ENCODE results near the gene CLRN1. TPM values are rescaled to one million over a fixed set of nuclear protein-coding genes. Genes with fewer than 3 reads are reported as not detected.

CLRN1 gene
- total RNA-seq, 1 experiment from 2014 or later, result not detected

GRCh38 chr3:150911771-150912170 is 60.8 kb downstream of the CLRN1 start (continued):
- TF ChIP-seq ZNF532 (CRISPR knock-in tag; IDR thresholded peaks at IDR 0.05; ENCODE audit: borderline replicate concordance), result no peak
- TF ChIP-seq AFF4 (CRISPR knock-in tag; IDR thresholded peaks at IDR 0.05; ENCODE audit: borderline replicate concordance), result no peak
- no peak for TF ChIP-seq MXD4 (CRISPR knock-in tag; IDR thresholded peaks at IDR 0.05; ENCODE audit: borderline replicate concordance)
- no peak for TF ChIP-seq ERG (CRISPR knock-in tag; IDR thresholded peaks at IDR 0.05)
- TF ChIP-seq CBFB (CRISPR knock-in tag; IDR thresholded peaks at IDR 0.05; ENCODE audit: low read depth), result no peak

- DNase-seq (ENCODE audit: low spot score) (no peak), ATAC-seq (no peak)
- no peak overlapping the region for H3K27ac Mint-ChIP-seq
- H3K36me3 Mint-ChIP-seq, result no peaks in the 10 kb centered on the region
- no peak overlapping the region for H3K4me3 Mint-ChIP-seq
- CTCF ChIA-PET, result no interaction called here
- POLR2A ChIA-PET, result no interaction called here
- H3K9me3 Mint-ChIP-seq, result no peaks in the 10 kb centered on the region
- H3K27me3 Mint-ChIP-seq (ENCODE audit: low read depth), result no peaks in the 10 kb centered on the region
- TF ChIP-seq NR3C1 (CRISPR knock-in tag; conservative IDR thresholded peaks at IDR 0.05; ENCODE audit: low read depth) (no peak), SMAD4 (CRISPR knock-in tag; IDR thresholded peaks at IDR 0.05) (no peak), HMGA2 (CRISPR knock-in tag; IDR thresholded peaks at IDR 0.05) (no peak), ZNF138 (CRISPR knock-in tag; conservative IDR thresholded peaks at IDR 0.05) (no peak), MAX (CRISPR knock-in tag; IDR thresholded peaks at IDR 0.05) (no peak), ZNF425 (CRISPR knock-in tag; conservative IDR thresholded peaks at IDR 0.05) (no peak), NR1H2 (CRISPR knock-in tag; IDR thresholded peaks at IDR 0.05) (no peak), NR2C2 (CRISPR knock-in tag; IDR thresholded peaks at IDR 0.05) (no peak), FOXP1 (CRISPR knock-in tag; IDR thresholded peaks at IDR 0.05; ENCODE audit: borderline replicate concordance) (no peak), ELF4 (CRISPR knock-in tag; IDR thresholded peaks at IDR 0.05; ENCODE audit: low read depth) (no peak), ZNF232 (CRISPR knock-in tag; IDR thresholded peaks at IDR 0.05) (no peak), ZNF671 (CRISPR knock-in tag; IDR thresholded peaks at IDR 0.05) (no peak), ZNF263 (CRISPR knock-in tag; IDR thresholded peaks at IDR 0.05; ENCODE audit: low read depth) (no peak)
- no peaks in the 10 kb centered on the region for H3K4me1 Mint-ChIP-seq
Measured at GRCh38 chr3:150906461-150906860, 66.1 kb downstream of the CLRN1 start.

All from WTC11 (cell line).